SK-N-SH treated with all-trans-retinoic acid at 6 μM for 48 hours (cell line): ENCODE results near the gene MAPK7.

Source experiments
- ISL1 ChIP-seq: fragments of 250-450 bp; sonication (Bioruptor Pico); IDR thresholded peaks from 2 replicates; pipeline ENCODE4 v2.1.2; 2022; ENCODE audit warnings: mild to moderate bottlenecking, moderate library complexity
- ZFP3 ChIP-seq: fragments of 250-450 bp; sonication (Bioruptor Pico); IDR thresholded peaks from 2 replicates; pipeline ENCODE4 v1.5.0; 2020; ENCODE audit warnings: mild to moderate bottlenecking, moderate library complexity
- ZNF70 ChIP-seq: fragments of 450-650 bp; formaldehyde crosslinking; IDR thresholded peaks from 2 replicates; pipeline ENCODE4 v1.5.0; 2020; ENCODE audit warnings: mild to moderate bottlenecking, moderate library complexity
- TF ChIP-seq, protein P1 (sequence below): fragments of 250-450 bp; sonication (Bioruptor Pico); IDR thresholded peaks from 2 replicates; pipeline ENCODE4 v1.8.0; 2021; ENCODE audit warnings: low read depth, mild to moderate bottlenecking, moderate library complexity, borderline replicate concordance
- TF ChIP-seq, protein P2 (sequence below): fragments of 250-450 bp; sonication (Bioruptor Pico); IDR thresholded peaks from 2 replicates; pipeline ENCODE4 v1.5.1; 2020; ENCODE audit warnings: low read depth, mild to moderate bottlenecking, moderate library complexity
- TF ChIP-seq, protein P3 (sequence below): fragments of 250-450 bp; sonication (Bioruptor Pico); IDR thresholded peaks from 2 replicates; pipeline ENCODE4 v1.5.0; 2020; ENCODE audit warnings: mild to moderate bottlenecking, moderate library complexity

DNA sequence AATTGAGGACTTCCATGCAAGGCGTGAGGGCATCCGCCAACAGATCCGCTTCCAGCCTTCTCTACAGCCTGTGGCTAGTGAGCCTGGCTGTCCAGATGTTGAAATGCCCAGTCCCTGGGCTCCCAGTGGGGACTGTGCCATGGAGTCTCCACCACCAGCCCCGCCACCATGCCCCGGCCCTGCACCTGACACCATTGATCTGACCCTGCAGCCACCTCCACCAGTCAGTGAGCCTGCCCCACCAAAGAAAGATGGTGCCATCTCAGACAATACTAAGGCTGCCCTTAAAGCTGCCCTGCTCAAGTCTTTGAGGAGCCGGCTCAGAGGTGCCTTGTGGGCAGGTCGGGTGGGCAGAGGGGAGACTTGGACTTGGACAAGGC, 3.1 kb downstream of the MAPK7 start:
- TF ChIP-seq, protein P1, sequence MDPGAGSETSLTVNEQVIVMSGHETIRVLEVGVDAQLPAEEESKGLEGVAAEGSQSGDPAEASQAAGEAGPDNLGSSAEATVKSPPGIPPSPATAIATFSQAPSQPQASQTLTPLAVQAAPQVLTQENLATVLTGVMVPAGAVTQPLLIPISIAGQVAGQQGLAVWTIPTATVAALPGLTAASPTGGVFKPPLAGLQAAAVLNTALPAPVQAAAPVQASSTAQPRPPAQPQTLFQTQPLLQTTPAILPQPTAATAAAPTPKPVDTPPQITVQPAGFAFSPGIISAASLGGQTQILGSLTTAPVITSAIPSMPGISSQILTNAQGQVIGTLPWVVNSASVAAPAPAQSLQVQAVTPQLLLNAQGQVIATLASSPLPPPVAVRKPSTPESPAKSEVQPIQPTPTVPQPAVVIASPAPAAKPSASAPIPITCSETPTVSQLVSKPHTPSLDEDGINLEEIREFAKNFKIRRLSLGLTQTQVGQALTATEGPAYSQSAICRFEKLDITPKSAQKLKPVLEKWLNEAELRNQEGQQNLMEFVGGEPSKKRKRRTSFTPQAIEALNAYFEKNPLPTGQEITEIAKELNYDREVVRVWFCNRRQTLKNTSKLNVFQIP (CRISPR knock-in tag) = no peak
- TF ChIP-seq ISL1 (CRISPR knock-in tag) (no peak), ZNF70 (CRISPR knock-in tag) (no peak), ZFP3 (CRISPR knock-in tag) (no peak)
- TF ChIP-seq, protein P2, sequence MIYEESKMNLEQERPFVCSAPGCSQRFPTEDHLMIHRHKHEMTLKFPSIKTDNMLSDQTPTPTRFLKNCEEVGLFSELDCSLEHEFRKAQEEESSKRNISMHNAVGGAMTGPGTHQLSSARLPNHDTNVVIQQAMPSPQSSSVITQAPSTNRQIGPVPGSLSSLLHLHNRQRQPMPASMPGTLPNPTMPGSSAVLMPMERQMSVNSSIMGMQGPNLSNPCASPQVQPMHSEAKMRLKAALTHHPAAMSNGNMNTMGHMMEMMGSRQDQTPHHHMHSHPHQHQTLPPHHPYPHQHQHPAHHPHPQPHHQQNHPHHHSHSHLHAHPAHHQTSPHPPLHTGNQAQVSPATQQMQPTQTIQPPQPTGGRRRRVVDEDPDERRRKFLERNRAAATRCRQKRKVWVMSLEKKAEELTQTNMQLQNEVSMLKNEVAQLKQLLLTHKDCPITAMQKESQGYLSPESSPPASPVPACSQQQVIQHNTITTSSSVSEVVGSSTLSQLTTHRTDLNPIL = no peak
- TF ChIP-seq, protein P3, sequence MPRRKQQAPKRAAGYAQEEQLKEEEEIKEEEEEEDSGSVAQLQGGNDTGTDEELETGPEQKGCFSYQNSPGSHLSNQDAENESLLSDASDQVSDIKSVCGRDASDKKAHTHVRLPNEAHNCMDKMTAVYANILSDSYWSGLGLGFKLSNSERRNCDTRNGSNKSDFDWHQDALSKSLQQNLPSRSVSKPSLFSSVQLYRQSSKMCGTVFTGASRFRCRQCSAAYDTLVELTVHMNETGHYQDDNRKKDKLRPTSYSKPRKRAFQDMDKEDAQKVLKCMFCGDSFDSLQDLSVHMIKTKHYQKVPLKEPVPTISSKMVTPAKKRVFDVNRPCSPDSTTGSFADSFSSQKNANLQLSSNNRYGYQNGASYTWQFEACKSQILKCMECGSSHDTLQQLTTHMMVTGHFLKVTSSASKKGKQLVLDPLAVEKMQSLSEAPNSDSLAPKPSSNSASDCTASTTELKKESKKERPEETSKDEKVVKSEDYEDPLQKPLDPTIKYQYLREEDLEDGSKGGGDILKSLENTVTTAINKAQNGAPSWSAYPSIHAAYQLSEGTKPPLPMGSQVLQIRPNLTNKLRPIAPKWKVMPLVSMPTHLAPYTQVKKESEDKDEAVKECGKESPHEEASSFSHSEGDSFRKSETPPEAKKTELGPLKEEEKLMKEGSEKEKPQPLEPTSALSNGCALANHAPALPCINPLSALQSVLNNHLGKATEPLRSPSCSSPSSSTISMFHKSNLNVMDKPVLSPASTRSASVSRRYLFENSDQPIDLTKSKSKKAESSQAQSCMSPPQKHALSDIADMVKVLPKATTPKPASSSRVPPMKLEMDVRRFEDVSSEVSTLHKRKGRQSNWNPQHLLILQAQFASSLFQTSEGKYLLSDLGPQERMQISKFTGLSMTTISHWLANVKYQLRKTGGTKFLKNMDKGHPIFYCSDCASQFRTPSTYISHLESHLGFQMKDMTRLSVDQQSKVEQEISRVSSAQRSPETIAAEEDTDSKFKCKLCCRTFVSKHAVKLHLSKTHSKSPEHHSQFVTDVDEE (CRISPR knock-in tag) = no peak
